A549 (cell line): ENCODE measurements around the gene PTGDS. TPM values are rescaled to one million over a fixed set of nuclear protein-coding genes. Genes with fewer than 3 reads are reported as not detected.

Experiments
- ATAC-seq, 2 experiments: fragments of 200-7000 bp in 1 of 2; fragments of >200 bp in 1 of 2; cut with Nextera tagmentation in 1 of 2; cut with Tn5 transposase in 1 of 2; 3 replicates each; pipeline versions ENCODE4 v1.8.0 to v1.9.1; 2018 to 2020; ENCODE audit warnings: mild to moderate bottlenecking in 1 of 2, moderate library complexity in 1 of 2
- CTCF ChIA-PET: fragments of 300-600 bp; sonication (Branson Sonifier 250); formaldehyde crosslinking; extraction: SDS; loops from one replicate; lab custom pipeline; 2021; ENCODE audit warnings: antibody characterized with exemption, inconsistent platforms; lab: Yijun Ruan, JAX
- POLR2A ChIA-PET: fragments of 350-600 bp; formaldehyde crosslinking; extraction: SDS; loops from one replicate; lab custom pipeline; 2021; ENCODE audit warnings: antibody characterized with exemption, inconsistent platforms; lab: Yijun Ruan, JAX
- DNase-seq, 2 experiments: peaks; one replicate each; pipeline versions ENCODE4 v3.0.0 to v3.0.0-alpha.2; 2011 to 2016; ENCODE audit warnings: low read depth in 1 of 2, low spot score in 1 of 2
- FAIRE-seq: peaks from 2 replicates; lab custom pipeline; 2011; peaks lifted over from hg19 to GRCh38; lab: Jason Lieb, UNC
- H3K27ac ChIP-seq, 2 experiments: fragments of >200 bp; sonication (Bioruptor Twin); formaldehyde crosslinking; 3 replicates each; pipeline ENCODE4 v1.5.1; 2016 to 2017
- H3K4me1 ChIP-seq: fragments of >200 bp; sonication (Bioruptor Twin); formaldehyde crosslinking; 3 replicates; pipeline ENCODE4 v1.6.1; 2016
- H3K4me2 ChIP-seq: fragments of >200 bp; sonication (Bioruptor Twin); formaldehyde crosslinking; 3 replicates; pipeline ENCODE4 v1.6.1; 2016
- H3K4me3 ChIP-seq: fragments of >200 bp; sonication (Bioruptor Twin); formaldehyde crosslinking; 3 replicates; pipeline ENCODE4 v1.5.1; 2016
- H3K9me3 ChIP-seq: fragments of >200 bp; sonication (Bioruptor Twin); formaldehyde crosslinking; 3 replicates; pipeline ENCODE4 v1.6.1; 2016
- BCL3 ChIP-seq: fragments of >200 bp; sonication (Bioruptor Twin); formaldehyde crosslinking; IDR thresholded peaks from 3 replicates; pipeline ENCODE4 v1.6.1; 2016
- BHLHE40 ChIP-seq: IDR thresholded peaks from 2 replicates; pipeline ENCODE4 v1.6.1; 2012; ENCODE audit warnings: low read depth, low read length, inconsistent platforms
- CBX2 ChIP-seq: fragments of 200-600 bp; sonication (generic); IDR thresholded peaks from 2 replicates; pipeline ENCODE4 v1.6.1; 2016; ENCODE audit warnings: low read depth, mild to moderate bottlenecking, borderline replicate concordance
- CEBPB ChIP-seq, 2 experiments: fragments of >200 bp in 1 of 2; sonication (Bioruptor Twin) in 1 of 2; formaldehyde crosslinking in 1 of 2; IDR thresholded peaks; 2 replicates each; pipeline ENCODE4 v1.6.1; 2012 to 2016
- CTCF ChIP-seq: fragments of >200 bp; sonication (Bioruptor Twin); formaldehyde crosslinking; IDR thresholded peaks from 3 replicates; pipeline ENCODE4 v1.5.1; 2016
- E2F6 ChIP-seq: IDR thresholded peaks from 2 replicates; pipeline ENCODE4 v1.6.1; 2012; ENCODE audit warnings: low read depth, borderline replicate concordance
- ELK1 ChIP-seq: fragments of 150-350 bp; IDR thresholded peaks from 2 replicates; pipeline ENCODE4 v1.6.1; 2014; ENCODE audit warnings: low read depth, mild to moderate bottlenecking, low read length
- EP300 ChIP-seq, 2 experiments: fragments of >200 bp; sonication (Bioruptor Twin); formaldehyde crosslinking; IDR thresholded peaks; 2 replicates in 1 of 2; 3 replicates in 1 of 2; pipeline ENCODE4 v1.6.1; 2016 to 2017
- FOSB ChIP-seq: fragments of 250-450 bp; sonication (Bioruptor Pico); IDR thresholded peaks from 2 replicates; pipeline ENCODE4 v1.5.0; 2020; ENCODE audit warnings: mild to moderate bottlenecking, moderate library complexity
- FOSL2 ChIP-seq, 2 experiments: fragments of 450-650 bp in 1 of 2; fragments of >200 bp in 1 of 2; sonication (Bioruptor Twin) in 1 of 2; formaldehyde crosslinking; IDR thresholded peaks; 2 replicates each; pipeline versions ENCODE4 v1.5.0 to v1.6.1; 2016 to 2020; ENCODE audit warnings: mild to moderate bottlenecking in 1 of 2, moderate library complexity in 1 of 2
- FOXS1 ChIP-seq: fragments of 250-450 bp; sonication (Bioruptor Pico); IDR thresholded peaks from 2 replicates; pipeline ENCODE4 v1.5.0; 2020; ENCODE audit warnings: mild to moderate bottlenecking, moderate library complexity
- HES2 ChIP-seq: fragments of >200 bp; sonication (Bioruptor Twin); formaldehyde crosslinking; IDR thresholded peaks from 2 replicates; pipeline ENCODE4 v1.6.1; 2016
- HEYL ChIP-seq: fragments of 250-450 bp; sonication (Bioruptor Pico); IDR thresholded peaks from 2 replicates; pipeline ENCODE4 v1.8.0; 2021; ENCODE audit warnings: mild to moderate bottlenecking, moderate library complexity
- HMGXB4 ChIP-seq: fragments of 250-450 bp; sonication (Bioruptor Pico); IDR thresholded peaks from 2 replicates; pipeline ENCODE4 v1.5.0; 2021; ENCODE audit warnings: mild to moderate bottlenecking, moderate library complexity, borderline replicate concordance
- HOXA7 ChIP-seq: fragments of 250-450 bp; sonication (Bioruptor Pico); IDR thresholded peaks from 2 replicates; pipeline ENCODE4 v1.5.0; 2020; ENCODE audit warnings: mild to moderate bottlenecking, moderate library complexity
- JUNB ChIP-seq: fragments of >200 bp; sonication (Bioruptor Twin); formaldehyde crosslinking; IDR thresholded peaks from 2 replicates; pipeline ENCODE4 v1.6.1; 2016
- MAFK ChIP-seq: fragments of 450-650 bp; IDR thresholded peaks from 2 replicates; pipeline ENCODE4 v1.6.1; 2014; ENCODE audit not compliant: partially characterized antibody
- MAX ChIP-seq: IDR thresholded peaks from 2 replicates; pipeline ENCODE4 v1.6.1; 2012
- POLR2A ChIP-seq: IDR thresholded peaks from 2 replicates; pipeline ENCODE4 v1.6.1; 2012; ENCODE audit warnings: mild to moderate bottlenecking, low read length
- RARB ChIP-seq: fragments of 250-450 bp; sonication (Bioruptor Pico); IDR thresholded peaks from 2 replicates; pipeline ENCODE4 v1.8.0; 2021; ENCODE audit warnings: mild to moderate bottlenecking, moderate library complexity
- RCOR1 ChIP-seq: fragments of 150-350 bp; IDR thresholded peaks from 2 replicates; pipeline ENCODE4 v1.6.1; 2014; ENCODE audit warnings: antibody characterized with exemption, low read length, low read depth
- TFCP2L1 ChIP-seq: fragments of 250-450 bp; sonication (Bioruptor Pico); IDR thresholded peaks from 2 replicates; pipeline ENCODE4 v1.5.0; 2021; ENCODE audit warnings: mild to moderate bottlenecking
- USF2 ChIP-seq: fragments of 450-650 bp; IDR thresholded peaks from 2 replicates; pipeline ENCODE4 v1.6.1; 2014; ENCODE audit warnings: antibody characterized with exemption
- WGBS: methylation state at CpG from one replicate; pipeline ENCODE4 v1.1.6; 2017; ENCODE audit errors: missing lambda C conversion rate; 5-methylcytosine and 5-hydroxymethylcytosine counted together
- polyA plus RNA-seq, 4 experiments: library from polyadenylated mRNA; depleted of rRNA in 3 of 4; stranded (reverse); fragments of >200 nt; fragmentation: RNase III in 1 of 4; extraction: RNeasy Plus Mini Kit Qiagen cat#74134 plus additional on column Dnase treatment in 1 of 4; gene quantifications; 2 replicates in 3 of 4; 3 replicates in 1 of 4; pipeline ENCODE4 v1.2.3, GENCODE V29; 2011 to 2017

The PTGDS gene
- polyA plus RNA-seq, 2 of the 4 experiments (the other 2 are of a cell fraction) = 0.26 to 0.31 TPM

- peak overlapping the region in 1 of 2 experiments; percentile 40; a peak in 2 of 6 replicates for H3K27ac ChIP-seq
- no peak for TF ChIP-seq MAX
- no peak for TF ChIP-seq BCL3
- TF ChIP-seq HEYL = no peak
- no peak for TF ChIP-seq CBX2
- no peak for TF ChIP-seq USF2
- TF ChIP-seq JUNB = no peak
- TF ChIP-seq HOXA7 (CRISPR knock-in tag) = no peak
- no peak for TF ChIP-seq MAFK
- TF ChIP-seq HES2 = no peak
- no peak for TF ChIP-seq CEBPB (IDR thresholded peaks at IDR 0.05)
- no peak for TF ChIP-seq E2F6
- no peak for TF ChIP-seq BHLHE40
- no peak for TF ChIP-seq EP300 (IDR thresholded peaks at IDR 0.05)
- TF ChIP-seq RCOR1 = no peak
- TF ChIP-seq POLR2A = no peak
- TF ChIP-seq, all 56 proteins: peak for 0
- no peak for FAIRE-seq
- H3K4me2 ChIP-seq = no peak overlapping the region
- no peaks in the 10 kb centered on the region for H3K9me3 ChIP-seq
- POLR2A ChIA-PET = interaction anchor here (2.1 kb wide), 1 partner anchor 10 kb away, joined by 7 read pairs; the partner anchor contains the start of gene PAXX
- peaks cover 6% of the 10 kb centered on the region; the same call in 1 of the 3 replicates for H3K4me1 ChIP-seq
- H3K4me3 ChIP-seq = no peak overlapping the region
- CTCF ChIA-PET = interaction anchor here (0.7 to 1.7 kb wide), 6 partner anchors 10 to 83 kb away, joined by 3 to 9 read pairs (median 4); partner anchors contain the start of genes ABCA2 and C8G
- DNase-seq = no peak
- WGBS = 84% methylated on average over 11 of the region's 17 CpGs
- ATAC-seq = no peak
These were observed 4.4 kb downstream of the PTGDS start for GRCh38 chr9:136981588-136982231.

- WGBS = 74% methylated on average over 18 of the region's 18 CpGs
- ATAC-seq = no peak
- Histone ChIP-seq H3K4me3 (no peak within 1 kb of the TSS), H3K4me2 (no peak within 1 kb of the TSS), H3K4me1 (peaks cover 4% of the 10 kb centered on the region; the same call in 1 of the 3 replicates), H3K27ac (peak within 1 kb of the TSS in 1 of 2 experiments; percentile 40; a peak in 2 of 6 replicates), H3K9me3 (no peaks in the 10 kb centered on the region)
- FAIRE-seq = no peak
- CTCF ChIA-PET = interaction anchor here (0.7 to 1.6 kb wide), 5 partner anchors 11 to 82 kb away, joined by 3 to 9 read pairs (median 3); partner anchors contain the start of gene C8G
- POLR2A ChIA-PET = interaction anchor here (2.1 kb wide), 1 partner anchor 9 kb away, joined by 7 read pairs; the partner anchor contains the start of gene PAXX
- DNase-seq = no peak
- TF ChIP-seq ELK1 (no peak), HES2 (no peak), MAX (no peak), FOSB (CRISPR knock-in tag) (no peak), CTCF (no peak), FOSL2 (IDR thresholded peaks at IDR 0.05) (no peak), FOSL2 (CRISPR knock-in tag; IDR thresholded peaks at IDR 0.05) (no peak), HMGXB4 (no peak), CBX2 (no peak), FOXS1 (no peak), RARB (CRISPR knock-in tag) (no peak), TFCP2L1 (CRISPR knock-in tag) (no peak), CEBPB (IDR thresholded peaks at IDR 0.05) (no peak)
These were observed 5.1 kb downstream of the PTGDS start, which contains the start of gene LCNL1 for GRCh38 chr9:136982232-136983051. TSS of gene LCNL1 (plus strand) at chr9:136982993. CDS start at chr9:136983587, 594 bp downstream.
